ENCODE results near the gene COL1A1.

- TF ChIP-seq CTCF (optimal IDR thresholded peaks at IDR 0.05 in 1 of 3, IDR thresholded peaks at IDR 0.05 in 1 of 3, conservative IDR thresholded peaks at IDR 0.05 in 1 of 3; ENCODE audit: extremely low read depth in 1 of 3, insufficient read depth in 2 of 3, low read length in 3 of 3), result no peak
- TF ChIP-seq EZH2 (IDR thresholded peaks at IDR 0.05; ENCODE audit: low read length), result no peak
Observed at GRCh38 chr17:50203604-50204345, 2.3 kb upstream of the COL1A1 start.

Data from keratinocyte (primary cell).